GM19372 (cell line): ENCODE measurements around the gene ATP10A.

ENCODE experiments used
- ATAC-seq: cut with Tn5 transposase; IDR thresholded peaks from one replicate; pipeline ENCODE4 v1.9.1; 2021; ENCODE audit warnings: mild to moderate bottlenecking, low read depth, moderate library complexity; ENCODE audit not compliant: unreplicated experiment

Gene ATP10A

DNA sequence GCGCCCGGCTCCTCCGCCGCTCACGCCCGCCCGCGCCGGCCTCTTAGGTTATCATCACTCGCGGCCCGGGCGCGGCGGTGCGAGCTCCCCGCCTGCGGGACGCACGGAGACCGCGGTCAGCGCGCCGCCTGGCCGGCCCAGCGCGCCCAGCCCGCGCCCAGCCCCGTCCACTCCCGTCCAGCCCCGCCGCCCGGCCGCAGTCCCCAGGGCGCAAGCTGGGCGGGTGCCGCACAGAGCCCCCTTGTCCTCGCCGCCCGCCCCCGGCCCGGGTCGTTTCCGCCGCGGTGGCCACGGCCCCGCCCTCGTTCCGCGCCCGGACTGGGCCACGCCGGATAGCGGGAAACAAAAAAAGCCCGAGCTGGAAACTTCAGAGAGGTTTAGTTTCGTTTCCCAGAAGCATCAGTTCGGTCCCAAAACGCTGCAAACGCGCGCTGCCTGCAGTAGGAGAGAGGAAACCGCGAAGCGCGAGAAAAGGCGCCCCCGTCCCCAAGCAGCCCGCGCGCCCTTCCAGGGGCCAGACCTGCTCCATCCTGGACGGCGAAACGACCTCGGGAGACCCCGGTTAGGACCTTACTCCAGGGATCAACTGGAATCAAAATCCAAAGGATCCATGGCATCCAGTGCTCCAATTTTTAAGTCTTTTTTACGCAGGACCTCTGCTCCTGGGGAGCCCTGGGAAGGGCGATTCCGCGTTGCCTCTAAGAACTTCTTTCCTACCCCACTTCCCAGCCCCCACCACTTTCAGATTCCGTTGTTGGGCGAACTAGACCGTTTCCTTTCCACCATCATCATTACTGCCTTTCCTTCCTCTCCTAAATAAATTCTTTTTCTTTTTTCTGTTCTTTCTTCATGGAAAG lies at the start of gene ATP10A:
ATP10A (minus strand) TSS at position 217 of the 857 bp plus-strand sequence. CDS start 231 bp downstream, outside the sequence.
- no peak for ATAC-seq

DNA sequence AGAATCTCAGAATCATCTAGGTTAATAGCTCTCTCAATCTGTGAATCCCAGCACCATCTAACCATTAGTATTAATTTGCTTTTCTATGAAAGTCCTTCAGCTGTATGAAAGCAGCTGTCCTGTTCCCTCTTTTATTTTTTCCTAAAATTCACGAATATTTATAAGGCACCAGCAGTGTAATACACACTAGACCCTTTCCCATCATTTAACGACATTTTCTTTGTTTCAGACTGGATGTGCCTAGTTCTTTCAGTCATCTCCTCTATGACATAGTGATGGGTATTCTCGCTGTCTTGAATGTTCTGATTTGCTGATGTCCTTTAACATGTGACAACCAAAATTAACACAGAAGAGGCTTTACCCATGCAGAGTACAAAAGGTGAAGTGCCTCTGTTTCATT lies 48.9 kb upstream of the ATP10A start:
- no peak for ATAC-seq

- ATAC-seq: no peak
Observed at GRCh38 chr15:25910832-25911231, 47.7 kb upstream of the ATP10A start.

DNA sequence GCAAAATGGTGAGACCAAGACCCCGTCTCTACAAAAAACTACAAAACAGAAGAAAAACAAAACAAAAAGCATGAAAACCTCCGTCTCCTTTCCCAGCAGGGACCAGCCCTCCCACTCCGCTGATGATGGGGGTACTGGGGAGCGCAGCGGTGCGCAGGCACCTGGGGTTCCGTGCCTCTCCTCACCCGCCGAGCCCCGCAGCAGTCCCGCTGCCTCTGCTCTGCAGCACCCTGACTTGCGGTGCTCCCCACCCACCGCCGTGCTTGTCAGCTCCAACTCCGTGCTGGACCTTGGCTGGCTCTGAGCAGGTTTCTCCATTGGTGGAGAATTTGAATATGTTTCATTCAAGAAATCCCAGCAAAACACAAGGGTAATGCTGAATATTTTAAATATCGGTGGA lies 46.7 kb upstream of the ATP10A start:
- ATAC-seq: no peak

DNA sequence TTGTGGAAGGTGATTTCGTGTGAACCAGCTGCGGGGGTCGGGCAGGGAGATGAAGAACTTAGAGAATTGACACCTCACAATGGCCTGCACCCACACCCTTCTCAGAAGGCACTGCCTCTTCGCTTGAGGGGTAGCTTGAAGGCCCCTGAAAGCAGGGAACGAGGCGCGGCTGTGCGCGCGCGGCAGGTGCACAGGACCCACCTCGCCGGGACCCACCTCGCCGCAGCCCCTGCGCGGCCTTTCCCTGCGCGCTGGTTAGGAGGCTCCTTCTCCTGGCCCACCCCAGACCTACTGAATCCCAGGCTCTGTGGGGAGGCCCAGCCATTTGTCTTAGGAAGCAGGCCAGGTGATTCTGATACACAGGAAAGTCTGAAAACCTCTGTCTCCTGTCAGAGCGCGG lies 46.2 kb upstream of the ATP10A start:
- no peak for ATAC-seq

DNA sequence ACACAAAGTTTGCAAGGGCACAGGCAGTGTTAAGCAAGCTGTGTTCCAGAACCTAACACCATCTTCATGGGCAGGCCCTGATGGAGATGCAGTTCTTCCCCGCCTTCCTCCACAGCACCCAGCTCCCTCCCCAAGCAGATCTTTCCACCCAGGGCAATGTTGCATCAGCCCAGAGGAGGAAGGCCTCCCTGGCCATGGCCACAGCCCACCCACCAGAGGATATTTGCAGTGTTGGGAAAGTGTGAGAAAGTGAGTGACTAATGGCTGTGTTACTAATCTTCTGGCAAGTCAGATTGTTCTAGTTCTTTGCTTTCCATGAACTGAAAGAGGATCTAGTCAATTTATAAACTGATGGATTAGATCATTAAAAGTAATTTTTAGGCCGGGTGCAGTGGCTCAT lies 42.0 kb upstream of the ATP10A start:
- no peak for ATAC-seq

DNA sequence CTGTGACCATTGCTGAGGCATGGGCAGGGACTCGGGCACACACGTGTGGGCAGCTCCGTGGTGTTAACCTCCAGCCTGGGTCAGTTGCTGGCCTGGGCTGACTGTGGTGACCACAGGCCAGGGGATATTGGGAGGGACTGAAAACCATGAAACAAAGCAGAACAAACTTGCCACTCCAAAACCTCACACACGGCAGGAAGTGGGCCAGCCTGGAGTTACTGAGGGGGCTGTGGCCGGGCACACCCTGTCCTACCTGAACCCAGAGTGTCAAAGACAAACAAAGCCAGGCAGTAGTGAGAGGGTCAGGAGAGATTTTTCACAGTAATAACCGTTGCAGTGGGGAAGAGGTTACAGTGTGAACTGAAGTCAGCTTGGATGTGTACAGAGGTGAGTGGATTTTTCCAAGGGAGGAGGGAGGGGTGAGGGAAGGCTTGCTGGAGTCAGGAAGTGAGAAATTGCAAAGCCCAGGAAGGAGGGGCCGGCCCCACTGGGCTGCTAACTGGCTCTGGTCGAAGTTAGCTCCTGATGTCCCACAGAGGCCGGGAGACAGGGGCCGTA lies 40.0 kb upstream of the ATP10A start:
- no peak for ATAC-seq

- no peak for ATAC-seq
Observed at GRCh38 chr15:25901811-25902605, 38.9 kb upstream of the ATP10A start.

DNA sequence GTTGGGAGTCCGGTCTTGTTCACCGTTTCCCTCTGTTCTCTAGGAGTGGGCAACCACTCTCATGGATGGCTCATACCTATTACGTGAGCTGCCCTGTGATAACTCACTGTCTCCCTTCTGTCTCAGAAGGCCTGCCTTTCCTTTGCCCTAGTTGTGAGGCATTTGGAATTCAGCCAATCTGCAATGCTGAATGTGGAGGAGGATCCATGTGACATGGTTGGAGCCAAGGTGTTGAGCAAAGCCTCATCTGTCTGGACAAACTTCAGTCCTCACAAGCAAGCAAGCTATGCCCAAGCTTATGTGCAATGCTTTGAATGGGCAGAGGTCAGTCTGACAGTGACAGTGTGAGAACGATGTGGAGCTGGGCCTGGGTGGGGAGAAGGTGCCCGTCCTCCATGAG lies 37.8 kb upstream of the ATP10A start:
- no peak for ATAC-seq

DNA sequence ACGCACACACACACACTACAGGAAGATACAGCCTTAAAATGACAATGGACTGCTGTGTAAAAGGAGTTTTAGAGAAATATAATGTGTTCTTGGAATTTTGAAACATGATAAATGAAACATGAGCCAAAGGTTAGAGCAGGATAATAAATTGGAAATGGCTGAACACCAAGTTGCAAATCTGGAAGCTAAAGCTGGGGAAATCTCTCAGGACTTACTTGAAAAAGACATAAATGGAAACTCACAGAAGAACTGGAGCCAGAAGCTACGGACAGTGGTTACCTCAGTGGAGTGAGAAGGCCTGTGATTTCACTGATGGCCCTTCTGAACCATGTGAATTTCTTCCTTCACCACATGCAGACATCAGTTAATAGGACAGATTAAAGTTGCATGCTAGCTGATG lies 37.3 kb upstream of the ATP10A start:
- ATAC-seq: no peak

- no peak for ATAC-seq
Observed at GRCh38 chr15:25899870-25900269, 36.7 kb upstream of the ATP10A start.

DNA sequence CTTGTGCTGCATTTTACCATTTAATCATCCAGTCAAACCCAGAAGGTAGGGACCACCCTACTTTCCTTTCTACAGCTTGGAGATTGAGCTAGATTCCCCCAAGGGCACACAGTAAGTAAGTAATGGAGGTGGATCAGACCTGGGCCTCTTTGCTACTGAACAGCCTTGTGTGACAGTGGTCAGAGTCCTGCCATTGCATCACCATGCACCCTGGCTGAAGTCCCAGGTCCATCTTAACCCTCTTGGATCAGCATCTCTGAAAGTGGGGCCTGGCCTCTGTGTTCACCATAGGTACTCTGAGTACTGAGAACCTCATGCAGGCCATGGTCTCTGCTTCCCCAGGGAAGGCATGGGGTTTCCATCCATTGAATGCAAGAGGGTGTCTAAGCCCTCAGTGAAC lies 34.5 kb upstream of the ATP10A start:
- ATAC-seq: no peak

GRCh38 chr15:25894371-25894902 lies 31.3 kb upstream of the ATP10A start:
- ATAC-seq: no peak

- no peak for ATAC-seq
Observed at GRCh38 chr15:25893596-25893995, 30.5 kb upstream of the ATP10A start.

DNA sequence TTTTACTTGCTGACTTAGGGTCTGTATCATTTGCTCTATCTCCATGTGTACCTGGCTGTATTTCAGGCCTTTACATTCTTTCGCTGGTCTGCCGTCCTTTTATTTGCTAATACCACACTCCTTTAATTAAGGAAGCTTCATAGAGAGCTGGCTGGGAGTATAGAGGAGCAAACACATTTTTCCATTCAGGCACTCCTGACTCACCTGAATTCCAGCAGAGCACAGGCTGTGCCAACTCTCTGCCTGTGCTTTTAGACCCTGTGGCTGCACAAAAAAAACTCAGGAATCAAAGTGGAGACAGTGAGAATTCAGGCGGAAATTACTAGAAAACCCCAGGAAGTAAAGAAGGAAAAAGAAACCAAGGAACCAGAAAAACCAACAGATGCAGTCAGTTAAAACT lies 29.0 kb upstream of the ATP10A start:
- ATAC-seq: no peak

DNA sequence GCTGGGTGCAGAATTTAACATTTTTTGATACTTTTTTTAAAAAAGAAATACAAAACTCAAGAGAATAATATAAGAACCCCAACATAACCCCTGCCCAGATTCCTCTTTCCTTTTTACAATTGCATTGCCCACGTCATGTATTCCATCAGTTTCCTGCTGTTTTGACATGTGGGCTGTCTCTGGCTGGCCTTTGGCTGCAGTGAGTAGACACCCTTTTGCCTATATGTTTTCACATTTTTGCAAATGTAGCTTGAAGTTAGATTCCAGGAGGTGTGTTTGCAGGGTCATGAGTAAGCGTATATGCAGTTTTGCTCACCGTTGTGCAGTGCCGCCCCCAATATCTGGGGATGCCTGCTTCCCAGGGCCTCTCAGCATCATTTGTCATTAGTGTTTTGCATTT lies 28.0 kb upstream of the ATP10A start:
- no peak for ATAC-seq

DNA sequence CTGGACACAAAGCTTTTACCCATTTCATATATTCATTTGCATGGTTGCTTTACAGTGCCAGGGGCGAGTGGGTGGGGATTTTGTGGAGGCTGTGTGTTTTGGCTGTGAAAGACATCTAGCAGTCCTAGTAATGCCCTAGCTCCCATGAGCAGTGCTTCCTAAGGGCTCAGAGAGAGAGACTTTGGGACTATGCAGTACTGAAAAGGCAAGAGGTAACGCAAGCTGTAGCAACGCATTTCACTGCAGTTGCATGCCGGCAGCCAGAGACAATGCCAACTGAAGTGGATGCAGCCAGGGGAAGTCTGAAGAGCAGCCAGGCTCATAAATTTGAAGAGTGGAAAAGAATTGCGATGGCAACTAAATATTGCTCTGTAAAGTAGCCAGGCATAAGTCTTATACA lies 27.4 kb upstream of the ATP10A start:
- no peak for ATAC-seq

GRCh38 chr15:25887870-25888269 lies 24.7 kb upstream of the ATP10A start:
- no peak for ATAC-seq

DNA sequence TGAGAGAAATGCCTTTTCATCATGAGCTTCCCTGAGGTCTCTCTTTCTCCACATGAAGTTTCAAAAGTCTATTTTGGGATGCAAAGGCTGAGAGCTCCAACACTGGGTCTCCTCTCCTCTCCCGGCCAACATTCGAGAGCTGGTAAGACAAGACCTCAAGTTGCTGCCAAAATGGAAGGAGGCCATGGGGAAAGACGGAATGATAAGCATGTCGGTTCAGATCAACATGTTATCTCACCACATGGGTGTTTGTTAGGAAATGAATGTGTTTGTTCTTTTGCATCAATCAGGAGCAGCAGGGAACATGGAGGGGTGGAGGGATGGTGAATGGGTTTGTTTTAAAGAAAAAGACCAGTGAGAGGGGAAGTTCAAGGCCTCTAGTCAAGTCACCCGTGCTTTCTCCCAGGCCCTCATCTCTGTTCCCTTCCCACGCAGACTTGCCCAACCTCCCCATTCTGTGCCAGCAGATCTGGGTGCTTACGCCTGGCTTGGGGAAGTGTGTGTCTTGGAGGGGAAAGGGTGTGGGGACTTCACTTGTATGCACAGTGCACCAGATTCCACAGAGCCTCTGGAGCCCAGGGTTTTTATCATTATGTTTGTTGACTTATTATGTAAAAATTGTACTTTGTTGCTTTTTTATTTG lies 23.5 kb upstream of the ATP10A start:
- no peak for ATAC-seq

GRCh38 chr15:25884370-25884769 lies 21.2 kb upstream of the ATP10A start:
- ATAC-seq: no peak
